Neural cell (in vitro differentiated cells): ENCODE measurements around the gene P4HTM. TPM values are rescaled to one million over a fixed set of nuclear protein-coding genes. Genes with fewer than 3 reads are reported as not detected.

Experiments
- H2AFZ ChIP-seq: fragments of 200-600, 300-800 bp; sonication (generic), shearing (Covaris generic); 2 replicates; pipeline ENCODE4 v1.6.0; 2014; ENCODE audit warnings: low read depth, mild to moderate bottlenecking, antibody characterized with exemption, low read length, moderate library complexity
- H3F3A ChIP-seq: fragments of 200-600 bp; shearing (Covaris generic); 2 replicates; pipeline ENCODE4 v1.6.1; 2016; ENCODE audit warnings: mild to moderate bottlenecking, moderate library complexity, mixed read lengths, antibody characterized with exemption, low read length; ENCODE audit not compliant: insufficient read depth, poor library complexity, severe bottlenecking
- H3K27ac ChIP-seq: fragments of 200-600, 300-800 bp; sonication (generic), shearing (Covaris generic); 2 replicates; pipeline ENCODE4 v1.5.1; 2014; ENCODE audit warnings: mild to moderate bottlenecking, low read length, moderate library complexity
- H3K27me3 ChIP-seq: fragments of 300-800, 200-600 bp; sonication (generic), shearing (Covaris generic); 2 replicates; pipeline ENCODE4 v1.6.0; 2014; ENCODE audit warnings: mild to moderate bottlenecking, low read depth, low read length, moderate library complexity; ENCODE audit not compliant: insufficient read depth
- H3K36me3 ChIP-seq: fragments of 300-800, 200-600 bp; sonication (generic), shearing (Covaris generic); 2 replicates; pipeline ENCODE4 v1.5.1; 2014; ENCODE audit warnings: mild to moderate bottlenecking, antibody characterized with exemption, low read length, moderate library complexity; ENCODE audit not compliant: insufficient read depth
- H3K4me2 ChIP-seq: fragments of 300-800, 200-600 bp; sonication (generic), shearing (Covaris generic); 2 replicates; pipeline ENCODE4 v1.6.0; 2014; ENCODE audit warnings: mild to moderate bottlenecking, low read length
- H3K4me3 ChIP-seq: fragments of 300-800, 200-600 bp; sonication (generic), shearing (Covaris generic); 2 replicates; pipeline ENCODE4 v1.5.1; 2014; ENCODE audit warnings: mild to moderate bottlenecking, low read length, moderate library complexity
- H3K79me2 ChIP-seq: fragments of 200-600 bp; shearing (Covaris generic); replicated peaks from 2 replicates; pipeline ENCODE4 v1.6.0; 2014; ENCODE audit warnings: mild to moderate bottlenecking, low read length, moderate library complexity; ENCODE audit not compliant: insufficient read depth
- H3K9ac ChIP-seq: fragments of 300-800, 200-600 bp; sonication (generic), shearing (Covaris generic); 2 replicates; pipeline ENCODE4 v1.6.1; 2016; ENCODE audit warnings: mild to moderate bottlenecking, low read length, mixed read lengths
- H3K9me2 ChIP-seq: fragments of 200-600 bp; shearing (Covaris generic); 2 replicates; pipeline ENCODE4 v1.6.1; 2016; ENCODE audit warnings: mild to moderate bottlenecking, low read length, mixed read lengths; ENCODE audit not compliant: insufficient read depth
- H3K9me3 ChIP-seq: fragments of 200-600, 300-800 bp; sonication (generic), shearing (Covaris generic); 2 replicates; pipeline ENCODE4 v1.6.1; 2016; ENCODE audit warnings: mild to moderate bottlenecking, mixed run types, low read length, moderate library complexity, mixed read lengths
- H4K20me1 ChIP-seq: fragments of 200-600 bp; shearing (Covaris generic); 2 replicates; pipeline ENCODE4 v1.6.1; 2016; ENCODE audit warnings: mild to moderate bottlenecking, mixed run types; ENCODE audit not compliant: insufficient read depth
- CTCF ChIP-seq: fragments of 450-650 bp; IDR thresholded peaks from 2 replicates; pipeline ENCODE4 v1.5.1; 2014; ENCODE audit warnings: antibody characterized with exemption, mild to moderate bottlenecking, moderate library complexity; ENCODE audit not compliant: poor library complexity, severe bottlenecking
- EP300 ChIP-seq: fragments of 450-650 bp; conservative IDR thresholded peaks from 2 replicates; pipeline ENCODE4 v1.6.1; 2014; ENCODE audit warnings: antibody characterized with exemption, mild to moderate bottlenecking, moderate library complexity; ENCODE audit not compliant: poor library complexity, severe bottlenecking
- EZH2 ChIP-seq: fragments of 200-600, 300-800 bp; shearing (Covaris generic), sonication (generic); IDR thresholded peaks from 2 replicates; pipeline ENCODE4 v1.6.1; 2014; ENCODE audit warnings: antibody characterized with exemption, low read length, borderline replicate concordance, mild to moderate bottlenecking; ENCODE audit not compliant: insufficient read depth, poor library complexity, severe bottlenecking
- MXI1 ChIP-seq: fragments of 450-650 bp; conservative IDR thresholded peaks from 2 replicates; pipeline ENCODE4 v1.6.1; 2014; ENCODE audit warnings: antibody characterized with exemption, mild to moderate bottlenecking; ENCODE audit not compliant: poor library complexity, severe bottlenecking
- POLR2AphosphoS5 ChIP-seq: IDR thresholded peaks from 2 replicates; pipeline ENCODE4 v1.6.1; 2012
- RAD21 ChIP-seq: fragments of 450-650 bp; conservative IDR thresholded peaks from 2 replicates; pipeline ENCODE4 v1.6.1; 2014; ENCODE audit warnings: antibody characterized with exemption, mild to moderate bottlenecking, moderate library complexity
- REST ChIP-seq: IDR thresholded peaks from 2 replicates; pipeline ENCODE4 v1.6.1; 2012; ENCODE audit warnings: borderline replicate concordance
- SMC3 ChIP-seq: fragments of 450-650 bp; conservative IDR thresholded peaks from 2 replicates; pipeline ENCODE4 v1.6.1; 2014; ENCODE audit warnings: antibody characterized with exemption, mild to moderate bottlenecking, moderate library complexity; ENCODE audit not compliant: poor library complexity
- TAF1 ChIP-seq: IDR thresholded peaks from 2 replicates; pipeline ENCODE4 v1.6.1; 2012; ENCODE audit warnings: low read depth
- polyA plus RNA-seq: library from polyadenylated mRNA; depleted of rRNA; stranded (reverse); fragments of >200 nt; gene quantifications from 2 replicates; pipeline ENCODE4 v1.2.3, GENCODE V29; 2014

Gene P4HTM
- polyA plus RNA-seq, 1 donor from 2014 or later = 97.3 TPM

GRCh38 chr3:48974076-48974864 lies 15.8 kb upstream of the P4HTM start:
- Histone ChIP-seq H3K9ac (no peak overlapping the region), H2AFZ (no peak overlapping the region), H3K4me2 (no peak overlapping the region), H3K27me3 (no peaks in the 10 kb centered on the region), H3K79me2 (no peaks in the 10 kb centered on the region), H3F3A (no peaks in the 10 kb centered on the region), H3K4me3 (no peak overlapping the region), H3K9me2 (no peaks in the 10 kb centered on the region), H3K27ac (no peak overlapping the region), H3K36me3 (peaks cover 4% of the 10 kb centered on the region), H4K20me1 (no peaks in the 10 kb centered on the region), H3K9me3 (no peaks in the 10 kb centered on the region)
- no peak for TF ChIP-seq EZH2
- no peak for TF ChIP-seq TAF1
- TF ChIP-seq RAD21 = no peak
- TF ChIP-seq REST = no peak
- TF ChIP-seq EP300 = no peak
- no peak for TF ChIP-seq POLR2AphosphoS5
- TF ChIP-seq SMC3 = no peak
- TF ChIP-seq CTCF = no peak
- TF ChIP-seq MXI1 = no peak

- H3K27ac ChIP-seq = no peak overlapping the region
- no peak for TF ChIP-seq POLR2AphosphoS5
- TF ChIP-seq EP300 = no peak
- no peak for TF ChIP-seq RAD21
- TF ChIP-seq EZH2 = no peak
- TF ChIP-seq CTCF = no peak
- no peak for TF ChIP-seq REST
- TF ChIP-seq MXI1 = no peak
- no peak for TF ChIP-seq TAF1
- no peak for TF ChIP-seq SMC3
Measured at GRCh38 chr3:48979451-48979850, 10.6 kb upstream of the P4HTM start.

More at GRCh38 chr3:48979451-48979850, 10.6 kb upstream of the P4HTM start:
- no peaks in the 10 kb centered on the region for H3K27me3 ChIP-seq
- no peak overlapping the region for H3K9ac ChIP-seq
- H2AFZ ChIP-seq = no peak overlapping the region
- H3K36me3 ChIP-seq = peaks cover 3% of the 10 kb centered on the region
- H4K20me1 ChIP-seq = no peaks in the 10 kb centered on the region
- H3F3A ChIP-seq = no peaks in the 10 kb centered on the region
- H3K79me2 ChIP-seq = no peaks in the 10 kb centered on the region
- no peaks in the 10 kb centered on the region for H3K9me2 ChIP-seq
- no peak overlapping the region for H3K4me3 ChIP-seq
- H3K4me2 ChIP-seq = no peak overlapping the region
- H3K9me3 ChIP-seq = no peaks in the 10 kb centered on the region
